Putamen (tissue), 1 donor: Measurements from ENCODE around the gene PHF10.
"Not testable (repeated sequence)": the region's sequence is repeated elsewhere in the genome, so short reads cannot be mapped to it uniquely, and the experiment has no call there.

Experiments used
- DNase-seq: peaks from one replicate; pipeline ENCODE4 v3.0.0-alpha.2; 2016; ENCODE audit warnings: low spot score

The PHF10 gene

DNA sequence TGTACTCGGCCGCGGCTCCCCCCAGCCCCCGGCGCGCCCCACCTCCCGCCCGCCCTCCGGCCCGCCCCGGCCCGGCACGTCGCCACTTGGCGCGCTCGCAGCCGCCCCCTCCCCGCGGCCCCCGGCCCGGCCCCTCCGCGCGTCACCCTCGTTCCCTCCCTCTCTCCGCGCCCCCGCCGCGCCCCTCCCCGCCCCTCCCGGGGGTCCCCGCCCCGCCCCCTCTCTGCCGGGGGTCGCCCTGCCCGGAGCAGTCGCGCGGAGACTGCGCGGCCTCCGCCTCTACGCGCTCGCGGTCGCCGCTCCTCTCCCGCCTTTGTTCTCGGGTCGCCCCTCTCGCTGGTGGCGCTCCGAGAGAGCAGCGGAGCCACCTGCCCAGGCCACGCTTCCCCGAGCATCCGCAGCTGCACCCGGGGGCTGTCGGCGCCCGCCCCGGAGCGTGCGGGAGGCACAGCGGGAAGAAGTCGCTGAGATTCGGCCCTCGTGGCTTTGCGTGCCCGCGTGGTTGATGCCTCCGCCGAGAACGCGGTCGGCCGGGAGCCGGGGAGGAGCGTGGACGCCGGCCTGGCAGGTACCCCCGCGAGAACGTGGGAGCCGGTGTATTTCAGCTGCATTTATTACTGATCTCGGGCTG is at the start of gene PHF10:
PHF10 (minus strand) TSS at position 7 of the 631 bp plus-strand sequence. CDS start 569 bp downstream, outside the sequence.
- DNase-seq, result peak; percentile 39

DNA sequence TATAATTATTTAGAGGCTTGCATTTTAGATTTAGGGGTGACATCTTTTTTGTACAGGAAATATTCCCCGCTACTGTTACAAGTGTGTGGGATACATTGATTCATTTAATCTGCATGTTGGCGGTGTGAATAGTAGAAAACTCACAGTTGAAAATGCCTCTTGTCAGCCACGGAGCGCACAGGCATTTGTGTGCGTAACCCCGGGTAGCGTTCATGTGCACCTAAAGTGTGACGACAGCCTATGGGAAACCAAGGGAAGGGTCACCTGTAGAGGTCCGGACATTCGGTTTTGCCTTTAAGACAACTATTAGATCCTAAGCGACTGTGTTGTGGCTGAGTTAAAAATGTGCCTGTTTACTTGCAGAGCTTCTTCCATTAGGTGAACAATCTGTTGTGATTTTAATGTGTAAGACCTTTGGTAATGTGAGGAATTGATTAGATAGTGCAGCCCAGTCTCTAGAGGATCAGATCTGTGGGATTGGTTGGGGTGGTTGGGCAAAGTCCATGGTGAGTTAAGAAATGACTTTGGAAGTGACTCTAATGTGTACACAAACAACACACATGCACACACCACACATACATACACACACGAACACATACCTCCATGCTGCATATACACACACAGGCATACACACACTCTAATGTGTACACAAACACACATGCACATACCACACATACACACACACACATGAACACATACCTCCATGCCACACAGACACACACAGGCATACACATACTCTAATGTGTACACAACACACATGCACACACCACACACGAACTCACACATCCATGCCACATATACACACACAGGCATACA is 42.8 kb upstream of the PHF10 start:
- no peak for DNase-seq

DNA sequence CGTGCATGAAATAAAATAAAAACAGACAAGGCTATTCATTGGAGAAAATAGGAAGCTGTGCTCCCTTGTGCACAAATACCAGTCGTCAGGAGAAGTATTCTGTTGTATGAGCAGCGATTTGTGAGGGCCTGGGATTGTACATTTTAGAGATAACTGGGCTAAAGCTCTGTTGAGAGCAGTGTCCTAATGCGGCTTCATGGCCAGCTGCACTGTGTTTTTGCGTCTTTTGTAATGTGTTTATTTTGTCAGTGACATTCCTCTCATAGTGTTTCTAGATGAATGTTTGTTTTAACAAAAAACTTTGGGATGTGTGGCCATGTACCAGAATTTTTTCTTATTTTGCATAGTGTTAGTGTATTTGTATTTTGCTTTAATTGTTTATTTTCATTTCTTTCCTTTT is 41.9 kb upstream of the PHF10 start:
- no peak for DNase-seq

DNA sequence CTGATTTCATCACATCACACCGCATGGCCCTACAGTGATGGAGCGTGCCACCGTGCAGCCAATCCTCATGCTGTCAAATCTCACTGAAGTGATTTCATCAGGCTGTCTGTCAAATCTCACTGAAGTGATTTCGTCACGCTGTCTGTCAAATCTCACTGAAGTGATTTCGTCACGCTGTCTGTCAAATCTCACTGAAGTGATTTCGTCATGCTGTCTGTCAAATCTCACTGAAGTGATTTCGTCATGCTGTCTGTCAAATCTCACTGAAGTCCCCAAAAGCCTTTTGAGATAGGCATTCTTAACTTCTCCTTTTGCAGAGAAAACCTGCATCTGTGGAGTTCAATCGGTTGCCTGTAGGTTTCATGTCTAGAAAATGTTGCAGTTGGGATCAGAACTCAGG is 41.5 kb upstream of the PHF10 start:
- not testable (repeated sequence) for DNase-seq

DNA sequence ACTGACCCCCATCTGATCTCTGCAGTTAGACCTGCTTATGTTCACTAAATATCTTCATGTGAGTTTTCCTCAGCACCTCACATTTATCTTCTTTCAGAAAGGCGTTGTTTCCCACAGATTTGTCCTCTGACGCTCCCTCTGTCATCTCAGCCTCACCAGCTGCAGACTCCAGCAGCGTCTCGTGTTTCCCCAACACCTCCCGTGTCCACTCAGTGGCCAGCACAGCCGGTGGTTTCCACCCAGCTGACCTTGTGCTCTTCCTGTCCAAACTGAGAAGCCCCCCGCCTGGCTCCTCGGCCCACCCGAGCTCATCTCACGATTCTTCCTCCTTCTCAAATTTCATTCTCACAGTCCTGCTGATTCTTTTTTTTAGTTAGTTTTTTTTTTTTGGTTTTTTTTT is 39.6 kb upstream of the PHF10 start:
- DNase-seq, result no peak

DNA sequence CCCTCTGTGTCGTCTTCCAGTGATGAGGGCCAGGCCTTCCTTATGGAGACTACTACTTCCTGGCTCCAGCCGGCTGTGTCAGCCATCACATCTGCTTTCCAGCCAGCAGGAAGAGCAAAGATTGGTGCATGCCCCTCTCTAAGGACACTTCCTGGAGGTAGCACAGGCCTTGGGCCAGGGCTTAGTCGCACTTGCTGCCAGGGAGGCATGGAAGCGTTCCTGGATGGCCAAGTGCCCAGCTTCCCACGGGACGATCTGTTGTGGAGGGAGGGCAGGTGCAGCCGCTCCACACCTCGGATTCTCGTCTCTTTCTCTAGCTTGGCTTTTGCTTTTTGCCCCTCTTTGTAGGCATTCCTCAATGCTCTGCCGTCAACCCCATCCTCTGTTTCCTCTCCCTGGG is 39.0 kb upstream of the PHF10 start:
- no peak for DNase-seq

DNA sequence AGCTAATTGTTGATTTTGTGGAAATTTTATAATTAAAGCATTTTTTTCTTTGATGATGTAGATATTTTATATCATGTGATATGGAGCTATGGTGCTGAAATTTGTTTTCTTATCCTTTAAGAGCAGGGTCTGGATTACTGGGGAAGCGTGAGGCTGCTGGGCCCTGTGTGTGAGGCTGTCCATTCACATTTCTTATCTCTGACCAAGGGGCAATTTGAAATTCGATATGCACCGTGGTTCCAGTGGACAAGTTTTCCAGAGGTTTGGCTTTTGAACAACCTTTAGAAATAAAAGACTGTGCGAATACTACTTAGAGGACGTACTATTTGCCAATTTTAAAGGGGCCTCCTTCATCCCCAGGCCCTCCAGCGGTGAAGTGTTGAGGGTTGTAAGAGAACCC is 30.9 kb upstream of the PHF10 start:
- no peak for DNase-seq

DNA sequence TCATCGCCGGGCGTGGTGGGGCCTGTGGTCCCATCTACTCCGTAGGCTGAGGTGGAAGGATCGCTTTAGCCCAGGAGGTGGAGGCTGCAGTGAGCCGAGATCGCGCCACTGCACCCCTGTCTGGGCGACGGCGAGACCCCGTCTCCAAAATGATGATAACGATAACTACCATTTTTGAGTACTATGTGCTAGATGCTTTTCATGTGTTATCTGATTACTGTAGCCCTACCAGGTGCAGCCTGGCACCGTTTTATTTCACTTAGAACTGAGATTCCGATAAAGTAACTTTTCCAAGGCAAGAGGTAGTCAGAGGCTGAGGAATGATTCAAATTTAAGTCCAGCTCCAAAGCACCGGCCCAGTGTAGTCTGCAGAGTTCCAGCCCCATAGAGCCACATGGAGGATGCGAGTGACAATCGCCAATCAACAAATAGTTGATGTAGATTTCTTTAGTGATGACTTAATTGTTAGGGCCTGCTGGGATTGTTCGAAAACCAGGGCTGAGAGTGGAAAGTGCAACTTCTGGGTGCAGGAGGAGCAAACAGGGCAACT is 27.8 kb upstream of the PHF10 start:
- DNase-seq, result no peak

DNA sequence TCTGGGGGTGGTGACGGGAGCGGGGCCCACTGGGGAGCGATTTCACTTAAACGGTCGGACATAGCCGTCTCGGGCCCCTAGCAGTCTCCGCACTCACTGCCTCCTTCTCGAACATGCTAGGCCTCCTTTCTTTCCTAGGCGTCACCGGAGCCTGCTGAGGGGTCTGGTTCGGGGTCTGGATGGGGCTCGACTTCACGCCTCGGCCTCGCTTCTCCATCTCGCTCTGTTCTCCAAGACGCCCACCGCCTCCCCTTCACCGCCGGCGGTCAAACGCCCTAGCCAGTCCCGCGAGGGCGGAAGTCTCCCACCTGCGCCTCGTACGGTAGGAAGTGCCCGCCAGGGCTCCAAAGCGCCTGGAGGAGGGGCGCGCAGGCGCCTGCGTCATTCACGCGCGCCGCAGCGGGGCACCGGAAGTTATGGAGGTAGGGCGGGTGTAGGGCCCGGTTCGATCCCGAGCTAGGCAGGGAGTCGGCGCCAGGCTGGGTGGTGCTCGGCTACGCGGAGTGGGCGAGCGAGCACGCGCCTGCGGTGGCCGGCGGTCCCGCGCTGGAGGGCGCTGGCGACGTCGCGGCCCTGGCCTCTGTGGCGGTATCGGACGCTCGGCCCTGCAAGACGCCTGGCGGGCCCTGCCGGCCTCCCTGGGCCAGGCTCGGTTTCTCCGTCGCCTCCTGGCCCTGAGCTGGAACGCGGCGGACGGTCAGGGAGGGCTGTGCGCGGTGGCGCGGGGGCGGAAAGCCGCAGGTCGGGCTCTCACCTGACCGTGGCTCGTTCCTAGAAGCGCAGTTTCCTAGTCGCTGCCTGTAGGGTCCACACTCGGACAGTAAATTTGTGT is 27.2 kb upstream of the PHF10 start, which contains the start of the genes DYNLT2 and ERMARD:
DYNLT2 (minus strand) TSS at position 331 of the 832 bp plus-strand sequence; CDS start at position 217, 114 bp downstream.
ERMARD (plus strand) TSS at position 381 of the 832 bp plus-strand sequence; CDS start at position 417, 36 bp downstream.
- peak; percentile 92 for DNase-seq

DNA sequence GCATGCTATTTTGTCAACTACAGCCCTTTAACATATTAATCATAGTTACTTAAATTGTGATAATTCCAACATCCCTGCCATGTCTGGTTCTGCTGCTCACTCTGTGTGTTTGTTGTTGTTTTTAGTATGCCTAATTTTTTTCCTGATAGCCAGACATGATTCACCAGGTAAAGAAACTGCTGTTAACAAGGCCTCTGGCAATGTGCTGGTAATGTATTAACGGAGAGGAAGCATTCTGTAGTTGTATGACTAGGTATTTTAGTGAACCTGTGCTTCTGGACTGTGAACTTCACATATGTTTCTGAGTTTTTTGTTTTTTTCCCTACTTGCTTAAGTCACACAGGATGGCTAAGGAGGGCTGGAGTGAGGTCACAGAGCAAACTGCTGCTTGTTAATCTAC is 22.3 kb upstream of the PHF10 start:
- no peak for DNase-seq

DNA sequence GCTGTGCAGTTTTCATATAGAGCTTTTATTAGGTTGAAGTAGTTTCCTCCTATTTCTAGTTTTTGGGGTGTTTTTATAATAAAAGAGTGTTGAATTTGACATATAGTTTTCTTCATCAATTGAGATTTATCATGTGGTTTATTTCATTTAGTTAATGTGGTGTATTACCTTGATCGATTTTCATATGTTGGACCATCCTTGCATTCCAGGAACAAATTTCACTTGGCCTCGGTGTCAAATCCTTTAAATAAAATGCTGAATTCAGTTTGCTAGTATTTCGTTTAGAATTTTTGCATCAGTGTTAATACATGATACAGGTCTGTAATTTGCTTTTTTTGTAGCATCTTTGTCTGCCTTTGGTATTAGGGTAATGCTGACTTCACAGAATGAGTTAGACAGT is 21.1 kb upstream of the PHF10 start:
- DNase-seq, result no peak

DNA sequence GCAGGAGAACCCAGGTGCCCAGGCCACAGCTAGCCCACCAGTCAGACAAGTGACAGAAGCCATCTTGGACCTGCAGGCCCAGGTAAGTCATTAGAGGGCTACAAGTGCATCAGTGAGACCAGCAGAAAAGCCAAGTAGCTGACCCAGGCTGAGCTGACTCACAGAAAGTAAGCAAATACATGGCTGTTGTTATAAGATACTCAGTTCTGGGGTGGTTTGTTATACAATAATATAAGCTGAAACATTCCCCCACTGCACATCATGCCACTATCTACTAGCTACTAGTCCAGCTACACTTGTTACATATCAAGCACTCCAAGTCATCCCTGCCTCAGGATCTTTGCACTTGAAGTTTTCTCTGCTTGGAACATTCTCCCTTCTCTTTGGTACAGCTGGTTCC is 17.0 kb upstream of the PHF10 start:
- no peak for DNase-seq

DNA sequence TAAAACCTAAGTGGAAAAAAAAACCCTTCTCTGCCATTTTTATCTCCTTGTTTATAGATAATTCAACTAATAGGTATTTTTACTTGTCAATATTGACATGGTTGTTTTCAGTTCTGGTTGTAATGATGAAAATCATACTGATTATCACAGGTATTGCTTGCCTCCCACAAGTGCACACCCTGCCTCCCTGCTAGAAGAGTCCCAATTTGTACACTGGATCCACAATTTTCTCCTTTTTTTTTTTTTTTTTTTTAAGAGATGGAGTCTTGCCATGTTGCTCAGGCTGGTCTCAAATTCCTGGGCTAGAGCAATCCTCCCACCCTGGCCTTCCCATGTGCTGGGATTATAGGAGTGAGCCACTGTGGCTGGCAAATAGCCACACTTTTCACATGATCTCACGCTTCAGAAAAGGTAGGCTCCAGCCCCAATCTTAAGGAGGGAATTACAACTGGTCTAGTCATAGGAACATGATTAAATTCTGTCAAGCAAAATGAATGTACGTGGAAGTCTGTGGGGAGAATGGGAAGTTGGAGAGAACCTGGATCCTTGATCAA is 14.8 kb upstream of the PHF10 start:
- no peak for DNase-seq

DNA sequence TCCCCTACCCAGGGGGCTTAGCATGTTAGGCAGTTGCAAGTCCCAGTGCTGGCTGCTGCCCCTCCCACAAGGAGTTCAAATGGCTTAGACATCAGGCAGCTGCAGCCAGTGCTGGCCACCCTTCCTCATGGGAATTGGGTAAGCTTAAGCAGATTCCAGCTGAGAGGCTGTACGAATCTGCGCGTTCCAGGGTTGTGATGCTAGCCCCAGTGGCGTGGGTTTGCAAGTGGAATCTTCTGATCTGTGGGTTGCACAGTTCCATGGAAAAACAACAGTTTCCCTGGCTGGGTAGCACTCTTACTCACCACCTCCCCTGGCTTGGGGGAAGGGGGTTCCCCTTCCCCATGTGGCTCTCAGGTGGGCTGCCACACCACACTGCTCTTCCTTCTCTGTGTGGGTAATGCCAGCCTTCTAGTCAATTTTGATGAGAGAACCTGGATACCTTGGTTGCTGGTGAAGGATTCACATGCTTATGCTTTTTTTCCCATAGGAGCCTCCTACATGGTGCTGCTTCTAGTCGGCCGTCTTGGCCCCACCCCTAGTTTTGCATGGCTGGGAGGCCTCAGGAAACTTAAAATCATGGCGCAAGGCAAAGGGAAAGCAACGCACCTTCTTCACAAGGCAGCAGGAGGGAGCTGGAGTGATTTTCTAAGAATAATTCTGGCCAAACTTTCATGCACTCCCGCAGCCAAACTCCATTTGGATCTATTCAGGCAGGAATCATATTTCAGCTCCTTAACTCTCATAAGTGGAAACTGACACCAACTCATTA is 14.1 kb upstream of the PHF10 start:
- DNase-seq, result no peak

DNA sequence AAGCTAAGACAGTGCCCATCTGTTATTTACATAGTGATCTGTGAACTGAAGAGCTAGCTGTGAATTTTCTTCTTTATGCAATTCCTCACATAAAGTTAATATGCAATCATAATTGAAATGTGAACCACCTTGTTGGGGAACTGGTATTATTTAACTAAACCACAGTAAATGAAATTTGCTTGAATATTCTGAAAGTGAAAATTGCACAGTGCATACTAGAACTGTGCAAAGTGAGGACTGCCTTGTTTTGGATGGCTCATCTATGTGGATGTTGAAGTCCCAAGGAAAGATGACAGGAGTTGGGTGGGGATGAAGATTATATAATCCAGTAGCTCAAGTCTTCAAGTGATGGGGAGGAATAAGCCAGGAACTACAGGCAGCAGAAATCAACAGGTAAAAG is 5.7 kb upstream of the PHF10 start:
- no peak for DNase-seq

DNA sequence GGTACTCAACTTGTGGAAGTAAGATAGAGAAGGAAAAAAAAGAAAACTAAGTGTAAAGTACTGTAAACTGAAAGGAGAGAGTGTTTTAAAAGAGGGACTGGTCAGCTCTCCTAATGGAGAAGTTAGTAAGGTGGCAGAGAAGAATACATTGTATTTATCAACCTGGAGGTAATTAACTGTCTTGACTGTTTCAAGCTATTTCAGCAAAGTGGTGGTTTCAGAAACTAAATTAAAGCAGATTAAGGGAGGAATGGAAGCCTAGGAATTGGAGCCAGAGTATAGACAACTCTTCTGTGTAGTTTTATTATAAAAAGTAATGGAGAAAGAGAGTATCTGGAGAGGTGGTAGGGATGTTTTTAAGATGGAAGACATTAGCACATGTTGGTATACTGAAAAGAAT is 2.7 kb upstream of the PHF10 start:
- no peak for DNase-seq

DNA sequence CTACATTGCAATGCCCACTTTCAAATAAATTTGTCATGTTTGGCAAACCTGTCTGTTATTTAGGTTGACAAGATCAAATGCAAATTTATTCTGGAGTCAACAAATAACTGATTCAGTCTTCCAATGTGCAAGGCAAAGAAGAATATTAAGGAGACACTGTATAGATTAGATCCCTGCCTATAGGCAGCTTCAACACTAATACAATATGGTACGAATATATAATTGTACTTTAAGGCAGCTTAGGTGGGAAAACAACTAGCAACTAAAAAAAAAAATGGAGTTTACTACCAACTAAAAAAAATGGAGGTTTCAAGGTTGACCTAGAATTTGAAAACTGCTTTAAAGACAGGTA is 1.7 kb upstream of the PHF10 start:
- no peak for DNase-seq

DNA sequence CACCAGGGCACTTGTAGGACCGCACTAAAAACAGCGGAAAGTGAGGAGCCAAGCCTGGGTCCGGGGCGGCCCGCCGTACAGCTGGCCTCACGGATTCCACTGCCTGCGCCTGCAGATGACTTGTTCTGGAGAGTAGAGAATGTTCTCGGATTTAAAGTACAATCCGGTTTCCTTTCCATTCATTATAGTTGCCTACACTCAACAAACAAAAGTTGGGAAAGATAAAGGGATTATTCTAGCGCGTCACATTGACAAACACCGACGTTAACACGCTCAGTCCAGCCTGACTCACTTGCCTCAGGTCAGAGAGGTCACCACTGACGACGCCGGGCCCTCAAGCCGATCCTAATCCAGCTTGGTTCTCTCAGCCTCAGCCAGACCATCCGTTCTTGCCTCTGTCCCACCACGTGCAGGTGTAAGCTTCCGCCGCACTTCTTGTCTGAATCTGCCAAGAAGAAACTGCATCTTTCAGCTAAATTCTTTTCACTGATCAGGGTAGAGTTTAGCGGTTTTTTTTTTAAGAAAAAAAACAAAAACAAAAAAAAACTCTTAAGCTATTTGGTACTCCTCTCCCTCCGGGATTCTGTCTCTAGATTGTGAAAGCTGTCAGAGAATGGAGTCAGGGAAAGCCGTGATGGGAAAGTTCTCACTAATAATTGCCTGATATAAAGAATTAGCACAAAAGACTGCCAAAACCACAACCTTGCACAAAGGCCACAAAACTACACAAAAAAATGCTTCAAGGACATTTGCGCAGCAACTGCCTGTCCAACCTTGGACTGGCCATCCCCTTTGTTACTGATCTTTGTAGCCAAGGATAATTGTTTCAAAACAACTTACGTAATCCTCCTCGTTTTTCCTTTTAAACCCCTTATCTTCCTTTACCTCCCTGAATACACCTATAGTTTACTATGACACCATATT is 1.1 kb upstream of the PHF10 start:
- DNase-seq, result peak; percentile 5

DNA sequence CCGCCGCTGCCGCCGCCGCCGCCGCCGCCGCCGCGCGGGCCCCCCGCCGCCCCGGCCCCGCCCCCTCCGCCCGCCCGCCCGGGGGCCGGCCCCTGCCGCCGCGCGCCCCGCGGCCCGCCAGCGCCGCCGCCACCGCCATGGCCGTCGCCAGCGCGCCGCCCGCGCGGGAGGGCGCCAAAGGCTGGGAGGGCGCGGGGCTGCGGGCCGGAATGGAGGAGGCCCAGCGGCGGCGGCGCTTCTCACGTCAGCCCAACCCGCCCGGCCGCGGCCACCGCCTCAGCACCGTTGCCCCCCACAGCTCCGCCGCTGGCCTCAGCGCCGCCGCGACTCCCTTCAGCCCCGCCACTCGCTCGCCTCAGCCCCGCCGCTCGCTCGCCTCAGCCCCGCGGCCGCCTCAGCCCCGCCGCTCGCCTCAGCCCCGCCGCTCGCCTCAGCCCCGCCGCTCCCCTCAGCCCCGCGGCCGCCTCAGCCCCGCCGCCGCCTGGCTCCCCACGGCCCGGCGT is 258 bp downstream of the PHF10 start:
- DNase-seq, result peak; percentile 44
